ENCODE measurements around the gene ZNF784.

Gene ZNF784

DNA sequence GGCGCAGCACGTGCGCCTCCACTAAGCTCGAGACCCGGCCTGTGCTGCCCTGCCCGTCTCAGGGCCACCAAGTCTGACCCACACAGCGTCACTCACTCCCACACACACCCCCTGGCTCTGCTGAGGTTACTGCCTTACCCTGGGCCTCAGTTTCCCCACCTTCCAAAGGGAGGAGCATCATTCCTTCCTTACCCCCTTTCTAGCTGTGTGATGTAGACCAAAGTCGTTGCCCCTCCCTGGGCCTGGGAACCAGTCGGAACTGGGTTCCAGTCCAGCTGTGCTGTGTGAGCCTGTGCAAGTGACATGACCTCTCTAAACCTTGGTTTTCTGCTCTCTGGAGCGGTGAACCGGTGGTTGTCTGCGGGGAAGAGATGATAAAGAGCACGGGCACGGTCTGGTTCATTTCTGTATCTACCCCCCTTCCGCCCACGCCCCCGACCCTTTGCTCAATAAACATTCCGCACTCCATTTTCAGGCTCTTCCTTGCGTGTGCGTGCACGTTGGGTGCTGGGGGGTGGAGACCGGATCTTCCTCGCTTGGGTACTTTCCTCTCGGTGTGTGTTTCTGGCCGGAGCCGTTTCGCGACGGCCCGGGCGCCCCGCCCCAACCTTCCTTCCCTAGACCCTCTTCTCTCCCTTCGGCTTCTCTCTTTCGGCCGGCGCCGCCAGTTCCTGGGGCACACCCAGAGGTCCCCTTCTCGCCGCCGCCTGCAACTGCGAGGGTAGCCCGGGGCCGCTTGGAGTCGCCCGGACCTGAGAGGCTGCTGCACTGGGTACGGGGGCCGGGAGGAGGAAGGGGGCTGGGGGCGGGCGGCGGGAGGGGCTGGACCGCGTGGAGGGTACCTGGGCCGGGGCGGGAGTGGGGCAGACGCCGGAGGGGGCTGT, 18.9 kb upstream of the ZNF784 start, which contains the start of gene ZNF581:
ZNF581 (plus strand) TSS at position 647 of the 884 bp plus-strand sequence. CDS start 923 bp downstream, outside the sequence.
- Histone ChIP-seq H3K4me2 (ENCODE audit: low read depth, low read length, poor library complexity, severe bottlenecking) (peak within 1 kb of the TSS; percentile 71), H3K27ac (ENCODE audit: low read depth, low read length) (peak within 1 kb of the TSS; percentile 90), H3K27me3 (ENCODE audit: low read length) (no peaks in the 10 kb centered on the region), H2AFZ (ENCODE audit: low read depth, low read length, severe bottlenecking) (no peak within 1 kb of the TSS), H3K4me3 (ENCODE audit: insufficient read depth, low read length, poor library complexity, severe bottlenecking) (peak within 1 kb of the TSS; percentile 99), H3K79me2 (ENCODE audit: insufficient read depth, low read length) (peaks cover 24% of the 10 kb centered on the region), H3K9me3 (ENCODE audit: insufficient read depth, low read length) (no peaks in the 10 kb centered on the region), H3K36me3 (ENCODE audit: low read length) (no peaks in the 10 kb centered on the region; the same call in 1 of the 2 replicates), H3F3A (ENCODE audit: insufficient read depth) (peaks cover 57% of the 10 kb centered on the region), H4K20me1 (ENCODE audit: low read depth, low read length) (no peaks in the 10 kb centered on the region), H3K9ac (ENCODE audit: low read length) (peak within 1 kb of the TSS; percentile 98), H3K9me2 (replicated peaks; ENCODE audit: insufficient read depth, low read length) (no peaks in the 10 kb centered on the region)
- TF ChIP-seq EZH2phosphoT487 (conservative IDR thresholded peaks at IDR 0.05; ENCODE audit: low read length): no peak
- TF ChIP-seq, protein P1, sequence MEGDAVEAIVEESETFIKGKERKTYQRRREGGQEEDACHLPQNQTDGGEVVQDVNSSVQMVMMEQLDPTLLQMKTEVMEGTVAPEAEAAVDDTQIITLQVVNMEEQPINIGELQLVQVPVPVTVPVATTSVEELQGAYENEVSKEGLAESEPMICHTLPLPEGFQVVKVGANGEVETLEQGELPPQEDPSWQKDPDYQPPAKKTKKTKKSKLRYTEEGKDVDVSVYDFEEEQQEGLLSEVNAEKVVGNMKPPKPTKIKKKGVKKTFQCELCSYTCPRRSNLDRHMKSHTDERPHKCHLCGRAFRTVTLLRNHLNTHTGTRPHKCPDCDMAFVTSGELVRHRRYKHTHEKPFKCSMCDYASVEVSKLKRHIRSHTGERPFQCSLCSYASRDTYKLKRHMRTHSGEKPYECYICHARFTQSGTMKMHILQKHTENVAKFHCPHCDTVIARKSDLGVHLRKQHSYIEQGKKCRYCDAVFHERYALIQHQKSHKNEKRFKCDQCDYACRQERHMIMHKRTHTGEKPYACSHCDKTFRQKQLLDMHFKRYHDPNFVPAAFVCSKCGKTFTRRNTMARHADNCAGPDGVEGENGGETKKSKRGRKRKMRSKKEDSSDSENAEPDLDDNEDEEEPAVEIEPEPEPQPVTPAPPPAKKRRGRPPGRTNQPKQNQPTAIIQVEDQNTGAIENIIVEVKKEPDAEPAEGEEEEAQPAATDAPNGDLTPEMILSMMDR (IDR thresholded peaks at IDR 0.05; ENCODE audit: insufficient read depth, low read length, poor library complexity, severe bottlenecking): no peak

- H2AFZ ChIP-seq (ENCODE audit: low read depth, low read length, severe bottlenecking): no peak overlapping the region
- H3K27ac ChIP-seq (ENCODE audit: low read depth, low read length): peak overlapping the region; percentile 90
These were observed 18.0 kb upstream of the ZNF784 start for GRCh38 chr19:55642153-55643002.

GRCh38 chr19:55641426-55642152, 17.2 kb upstream of the ZNF784 start:
- H2AFZ ChIP-seq (ENCODE audit: low read depth, low read length, severe bottlenecking): peak overlapping the region; percentile 8
- peaks cover 32% of the 10 kb centered on the region for H3K79me2 ChIP-seq (ENCODE audit: insufficient read depth, low read length)
- peak overlapping the region; percentile 90 for H3K27ac ChIP-seq (ENCODE audit: low read depth, low read length)
- H3K4me3 ChIP-seq (ENCODE audit: insufficient read depth, low read length, poor library complexity, severe bottlenecking): peak overlapping the region; percentile 99
- H3K9ac ChIP-seq (ENCODE audit: low read length): peak overlapping the region; percentile 98
- no peaks in the 10 kb centered on the region for H3K27me3 ChIP-seq (ENCODE audit: low read length)
- H3K4me2 ChIP-seq (ENCODE audit: low read depth, low read length, poor library complexity, severe bottlenecking): peak overlapping the region; percentile 71
- H3K36me3 ChIP-seq (ENCODE audit: low read length): no peaks in the 10 kb centered on the region; the same call in 1 of the 2 replicates
- peaks cover 44% of the 10 kb centered on the region for H3F3A ChIP-seq (ENCODE audit: insufficient read depth)
- H3K9me2 ChIP-seq (replicated peaks; ENCODE audit: insufficient read depth, low read length): no peaks in the 10 kb centered on the region
- no peaks in the 10 kb centered on the region for H3K9me3 ChIP-seq (ENCODE audit: insufficient read depth, low read length)
- TF ChIP-seq, protein P1 (IDR thresholded peaks at IDR 0.05; ENCODE audit: insufficient read depth, low read length, poor library complexity, severe bottlenecking): no peak
- TF ChIP-seq EZH2phosphoT487 (conservative IDR thresholded peaks at IDR 0.05; ENCODE audit: low read length): no peak
- no peaks in the 10 kb centered on the region for H4K20me1 ChIP-seq (ENCODE audit: low read depth, low read length)

More at GRCh38 chr19:55642153-55643002, 18.0 kb upstream of the ZNF784 start:
- Histone ChIP-seq H3K27me3 (ENCODE audit: low read length) (no peaks in the 10 kb centered on the region), H3K9me2 (replicated peaks; ENCODE audit: insufficient read depth, low read length) (no peaks in the 10 kb centered on the region), H3K9me3 (ENCODE audit: insufficient read depth, low read length) (no peaks in the 10 kb centered on the region), H4K20me1 (ENCODE audit: low read depth, low read length) (no peaks in the 10 kb centered on the region), H3K4me3 (ENCODE audit: insufficient read depth, low read length, poor library complexity, severe bottlenecking) (peak overlapping the region; percentile 99), H3F3A (ENCODE audit: insufficient read depth) (peaks cover 52% of the 10 kb centered on the region), H3K36me3 (ENCODE audit: low read length) (no peaks in the 10 kb centered on the region; the same call in 1 of the 2 replicates), H3K79me2 (ENCODE audit: insufficient read depth, low read length) (peaks cover 29% of the 10 kb centered on the region), H3K9ac (ENCODE audit: low read length) (peak overlapping the region; percentile 98), H3K4me2 (ENCODE audit: low read depth, low read length, poor library complexity, severe bottlenecking) (peak overlapping the region; percentile 71)
- no peak for TF ChIP-seq EZH2phosphoT487 (conservative IDR thresholded peaks at IDR 0.05; ENCODE audit: low read length)
- TF ChIP-seq, protein P1 (IDR thresholded peaks at IDR 0.05; ENCODE audit: insufficient read depth, low read length, poor library complexity, severe bottlenecking): no peak

All from SU-DHL-6 (cell line).